Esophagus (tissue), 2 donors: ENCODE results near the gene ARL13B. TPM values are rescaled to one million over a fixed set of nuclear protein-coding genes. Genes with fewer than 3 reads are reported as not detected.
"Not testable (repeated sequence)": the region's sequence is repeated elsewhere in the genome, so short reads cannot be mapped to it uniquely, and the experiment has no call there.

Source experiments
- H3K27ac ChIP-seq, 2 donors: one replicate each; pipeline ENCODE4 v1.5.1; 2013; ENCODE audit warnings: low read depth in 2 of 2, mild to moderate bottlenecking in 2 of 2, inconsistent platforms in 1 of 2, low read length in 1 of 2, moderate library complexity in 1 of 2
- H3K27me3 ChIP-seq, 2 donors: one replicate each; pipeline ENCODE4 v1.6.1; 2013; ENCODE audit warnings: low read length in 2 of 2, control low read depth in 1 of 2, mild to moderate bottlenecking in 1 of 2; ENCODE audit not compliant: insufficient read depth in 2 of 2, control insufficient read depth in 1 of 2
- H3K36me3 ChIP-seq, 2 donors: one replicate each; pipeline ENCODE4 v1.6.1; 2013; ENCODE audit warnings: low read length in 1 of 2; ENCODE audit not compliant: control insufficient read depth in 2 of 2, insufficient read depth in 2 of 2
- H3K4me1 ChIP-seq, 2 donors: one replicate each; pipeline ENCODE4 v1.6.1; 2013; ENCODE audit warnings: low read length in 1 of 2; ENCODE audit not compliant: control insufficient read depth in 2 of 2, insufficient read depth in 2 of 2
- H3K4me3 ChIP-seq, 2 donors: one replicate each; pipeline ENCODE4 v1.5.1; 2013; ENCODE audit warnings: low read length in 2 of 2, mild to moderate bottlenecking in 2 of 2, low read depth in 1 of 2, moderate library complexity in 1 of 2
- H3K9me3 ChIP-seq, 2 donors: one replicate each; pipeline ENCODE4 v1.6.1; 2013; ENCODE audit warnings: mild to moderate bottlenecking in 2 of 2, low read depth in 1 of 2, low read length in 1 of 2, moderate library complexity in 1 of 2; ENCODE audit not compliant: control insufficient read depth in 2 of 2, insufficient read depth in 1 of 2
- WGBS, 2 donors: extraction: QIAGEN DNeasy Blood & Tissue Kit; methylation state at CpG; one replicate each; pipeline ENCODE4 v1.1.7; 2013; 5-methylcytosine and 5-hydroxymethylcytosine counted together
- polyA plus RNA-seq, 2 donors: library from polyadenylated mRNA; stranded (reverse); fragments of 200-250 nt; gene quantifications; one replicate each; pipeline ENCODE4 v1.2.3, GENCODE V29; 2013
- donor health status: healthy with polysubstance abuse.
- donor health status: Bipolar disorder and iron deficiency.

The ARL13B gene
- polyA plus RNA-seq, 2 donors: 1.8 to 2.5 TPM

- 74 to 83% methylated on average over 6 of the region's 6 CpGs for WGBS, 2 donors
- Histone ChIP-seq H3K27me3 (no peaks in the 10 kb centered on the region), H3K9me3 (no peaks in the 10 kb centered on the region), H3K4me1 (peaks cover 0 to 8% of the 10 kb centered on the region in 2 donors), H3K36me3 (peaks cover 0 to 3% of the 10 kb centered on the region in 2 donors), H3K27ac (no peak overlapping the region), H3K4me3 (no peak overlapping the region)
Measured at GRCh38 chr3:94066506-94067500, 86.8 kb downstream of the ARL13B start.

DNA sequence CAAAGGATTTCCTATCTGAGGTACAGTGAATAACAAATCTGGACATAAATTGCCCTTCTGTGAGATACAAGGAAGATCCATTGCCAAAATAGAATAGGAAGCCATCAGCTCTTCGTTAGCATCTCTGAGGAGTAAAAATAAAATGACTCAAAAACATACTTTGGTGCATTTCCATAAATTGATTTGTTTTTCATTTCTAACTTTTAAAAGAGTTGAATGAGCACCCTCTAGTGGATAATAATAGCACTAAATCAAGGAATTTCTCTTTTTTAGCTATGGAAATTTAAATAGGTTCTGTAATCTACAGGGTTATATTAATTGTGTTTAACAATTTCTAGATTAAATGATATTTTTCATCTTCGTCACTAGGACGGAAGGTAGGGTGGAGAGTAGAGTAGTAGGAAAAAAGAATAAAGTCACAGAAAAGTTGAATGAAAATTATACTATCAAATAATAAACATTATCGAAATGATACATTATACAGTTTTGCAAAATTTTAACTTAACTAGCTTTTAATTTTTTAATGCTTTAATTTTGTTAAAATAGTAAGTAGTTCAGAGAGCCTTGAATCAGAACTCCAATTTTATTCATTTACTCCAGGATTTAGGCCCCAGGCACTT lies 89.3 kb downstream of the ARL13B start:
- Histone ChIP-seq H3K27ac (no peak overlapping the region), H3K9me3 (no peaks in the 10 kb centered on the region), H3K27me3 (no peaks in the 10 kb centered on the region), H3K4me3 (no peak overlapping the region), H3K36me3 (peaks cover 0 to 6% of the 10 kb centered on the region in 2 donors), H3K4me1 (peaks cover 0 to 2% of the 10 kb centered on the region in 2 donors)
- WGBS, 2 donors: 51 to 53% methylated on average over 4 of the region's 4 CpGs

DNA sequence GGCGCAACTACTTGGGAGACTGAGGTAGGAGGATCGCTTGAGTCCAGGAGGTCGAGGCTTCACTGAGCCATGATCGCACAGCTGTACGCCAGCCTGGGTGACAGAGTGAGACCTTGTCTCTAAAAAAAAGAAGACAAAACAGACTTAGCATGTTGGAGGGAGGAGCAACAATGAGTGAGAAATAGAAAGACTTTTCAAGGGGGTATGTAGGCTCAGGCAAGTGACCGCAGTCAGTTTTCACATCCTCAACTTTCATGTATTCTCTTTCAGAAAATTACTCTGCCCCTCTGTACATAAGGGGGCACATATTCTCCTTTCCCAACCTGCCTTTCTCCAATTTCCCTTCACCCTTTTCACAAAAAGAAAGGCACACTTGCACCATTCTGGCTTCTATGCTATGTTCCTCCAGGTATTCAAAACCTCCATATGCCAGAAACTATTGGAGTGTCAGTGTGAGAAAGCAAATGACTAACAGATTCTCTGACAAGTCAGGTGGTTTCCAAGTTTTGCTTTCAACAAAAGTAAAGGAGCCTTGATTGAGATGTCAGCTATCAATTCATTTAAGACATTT lies 90.5 kb downstream of the ARL13B start:
- whole genome bisulfite sequencing, 2 donors: 96 to 97% methylated on average over 6 of the region's 6 CpGs
- Histone ChIP-seq H3K27ac (no peak overlapping the region), H3K36me3 (peaks cover 0 to 6% of the 10 kb centered on the region in 2 donors), H3K9me3 (no peaks in the 10 kb centered on the region), H3K27me3 (no peaks in the 10 kb centered on the region), H3K4me3 (no peak overlapping the region), H3K4me1 (peaks cover 0 to 2% of the 10 kb centered on the region in 2 donors)

GRCh38 chr3:94071713-94072284 lies 91.8 kb downstream of the ARL13B start:
- Histone ChIP-seq H3K27ac (no peak overlapping the region), H3K36me3 (peaks cover 0 to 7% of the 10 kb centered on the region in 2 donors), H3K27me3 (no peaks in the 10 kb centered on the region), H3K9me3 (no peaks in the 10 kb centered on the region), H3K4me3 (no peak overlapping the region), H3K4me1 (peaks cover 0 to 2% of the 10 kb centered on the region in 2 donors)
- 77 to 92% methylated on average over 4 of the region's 4 CpGs for WGBS, 2 donors

DNA sequence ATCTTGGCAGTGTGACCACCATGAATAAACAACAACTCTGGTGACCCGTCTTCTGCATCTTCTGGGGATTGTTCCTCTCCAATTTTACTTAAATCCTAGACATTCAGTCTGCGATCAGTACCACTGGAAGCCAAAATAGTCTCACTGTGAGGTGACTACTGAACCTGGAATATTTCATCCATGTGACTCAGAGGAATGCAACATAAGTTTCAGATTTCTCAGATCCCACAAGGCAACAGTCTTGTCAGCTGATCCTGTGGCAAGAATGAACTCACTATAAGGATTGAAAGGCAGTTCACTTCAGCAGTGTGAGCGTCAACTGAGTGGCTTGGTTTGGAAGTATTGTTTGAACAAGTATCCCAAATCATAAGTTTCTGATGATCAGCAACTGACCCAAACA lies 96.1 kb downstream of the ARL13B start:
- H3K4me1 ChIP-seq: no peaks in the 10 kb centered on the region
- no peak overlapping the region for H3K4me3 ChIP-seq
- 93 to 94% methylated on average over 3 of the region's 3 CpGs for WGBS, 2 donors
- peaks cover 0 to 7% of the 10 kb centered on the region in 2 donors for H3K36me3 ChIP-seq
- no peaks in the 10 kb centered on the region for H3K27me3 ChIP-seq
- no peak overlapping the region for H3K27ac ChIP-seq
- H3K9me3 ChIP-seq: no peaks in the 10 kb centered on the region

GRCh38 chr3:94080552-94080951 lies 100.6 kb downstream of the ARL13B start:
- not testable (repeated sequence) for H3K36me3 ChIP-seq, H3K4me3 ChIP-seq, H3K27ac ChIP-seq, H3K4me1 ChIP-seq, H3K27me3 ChIP-seq, H3K9me3 ChIP-seq
- WGBS, 2 donors: 90 to 92% methylated on average over 5 of the region's 5 CpGs

- no peak overlapping the region for H3K27ac ChIP-seq
- 83 to 90% methylated on average over 5 of the region's 5 CpGs for WGBS, 2 donors
- H3K4me3 ChIP-seq: no peak overlapping the region
Measured at GRCh38 chr3:94081884-94082283, 101.9 kb downstream of the ARL13B start.

GRCh38 chr3:94082391-94082937 lies 102.5 kb downstream of the ARL13B start:
- H3K36me3 ChIP-seq: no peaks in the 10 kb centered on the region
- 82 to 88% methylated on average over 8 of the region's 8 CpGs for WGBS, 2 donors
- no peaks in the 10 kb centered on the region for H3K9me3 ChIP-seq
- H3K4me3 ChIP-seq: no peak overlapping the region
- no peaks in the 10 kb centered on the region for H3K27me3 ChIP-seq
- no peaks in the 10 kb centered on the region for H3K4me1 ChIP-seq
- H3K27ac ChIP-seq: no peak overlapping the region

More at GRCh38 chr3:94081884-94082283, 101.9 kb downstream of the ARL13B start:
- Histone ChIP-seq H3K27me3 (no peaks in the 10 kb centered on the region), H3K36me3 (no peaks in the 10 kb centered on the region), H3K4me1 (no peaks in the 10 kb centered on the region), H3K9me3 (no peaks in the 10 kb centered on the region)

- no peaks in the 10 kb centered on the region for H3K36me3 ChIP-seq
- H3K9me3 ChIP-seq: no peaks in the 10 kb centered on the region
- H3K4me1 ChIP-seq: no peaks in the 10 kb centered on the region
- H3K27ac ChIP-seq: no peak overlapping the region
- 86 to 89% methylated on average over 4 of the region's 4 CpGs for WGBS, 2 donors
- no peak overlapping the region for H3K4me3 ChIP-seq
- no peaks in the 10 kb centered on the region for H3K27me3 ChIP-seq
Measured at GRCh38 chr3:94083261-94083660, 103.3 kb downstream of the ARL13B start.
